ENCODE measurements around the gene CTNND2.

The CTNND2 gene

DNA sequence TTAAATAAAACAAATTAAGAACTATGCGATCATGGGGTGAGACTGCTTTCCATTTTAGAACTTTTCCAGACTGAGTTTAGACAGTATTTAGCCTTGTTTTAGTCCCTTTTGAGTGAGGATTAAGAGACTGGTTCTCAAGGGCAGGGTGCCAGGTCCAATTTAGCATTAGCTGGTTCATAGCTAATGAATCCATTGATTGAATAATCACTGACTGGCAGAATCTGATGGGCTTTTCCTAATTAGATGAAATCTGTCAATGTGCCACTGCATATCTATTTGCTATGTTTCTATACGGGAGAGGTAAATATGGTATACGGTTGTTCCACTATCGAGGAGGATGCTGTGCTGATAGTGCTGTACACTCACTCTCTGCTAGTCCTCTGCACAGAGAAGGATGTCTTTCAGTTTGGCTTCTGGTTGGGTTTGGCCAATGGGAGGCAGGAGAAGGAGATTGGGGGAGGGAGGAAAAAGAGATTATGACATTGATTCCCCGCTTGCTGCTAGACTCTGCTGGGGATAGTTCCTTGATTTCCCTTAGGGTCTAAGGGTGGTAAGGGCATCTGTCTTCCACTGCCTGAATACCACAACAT is 496.6 kb downstream of the CTNND2 start:
- no peak for DNase-seq
- no CpG with 5 or more reads among the region's 5 CpGs for WGBS (ENCODE audit: extremely low coverage, insufficient coverage, insufficient read length)
- H3K4me3 ChIP-seq (ENCODE audit: low read depth, low read length): no peak overlapping the region
- H2AFZ ChIP-seq (ENCODE audit: insufficient read depth, low read length, poor library complexity): no peak overlapping the region
- H2AK5ac ChIP-seq (ENCODE audit: low read length): no peak overlapping the region
- H3K27ac ChIP-seq (ENCODE audit: low read depth, low read length): no peak overlapping the region
- no peak overlapping the region for H3K14ac ChIP-seq (ENCODE audit: low read length)
- no peak overlapping the region for H4K8ac ChIP-seq (ENCODE audit: low read depth, low read length)
- H4K91ac ChIP-seq (ENCODE audit: low read depth, low read length): no peak overlapping the region
- no peak overlapping the region for H2BK5ac ChIP-seq (ENCODE audit: low read depth, low read length, poor library complexity)
- H3K18ac ChIP-seq (ENCODE audit: low read length): no peak overlapping the region
- H3K9me3 ChIP-seq (ENCODE audit: insufficient read depth, low read depth, low read length): no peaks in the 10 kb centered on the region
- H3K4me1 ChIP-seq (ENCODE audit: control insufficient read depth in 1 of 2, insufficient read depth in 2 of 2, low read length in 2 of 2): no peaks in the 10 kb centered on the region
- H2BK120ac ChIP-seq (ENCODE audit: insufficient read depth, low read length, poor library complexity): no peak overlapping the region
- no peaks in the 10 kb centered on the region for H3K36me3 ChIP-seq (ENCODE audit: control insufficient read depth in 1 of 2, insufficient read depth in 2 of 2, low read length in 2 of 2)
- no peaks in the 10 kb centered on the region for H3K79me2 ChIP-seq (ENCODE audit: control insufficient read depth, insufficient read depth, low read length, poor library complexity)
- no peaks in the 10 kb centered on the region for H3K79me1 ChIP-seq (ENCODE audit: low read length)
- H4K12ac ChIP-seq (ENCODE audit: low read depth, low read length): no peak overlapping the region
- no peak overlapping the region for H3K9ac ChIP-seq (ENCODE audit: low read length)
- H3K27me3 ChIP-seq (ENCODE audit: insufficient read depth, low read length): no peaks in the 10 kb centered on the region
- H2BK12ac ChIP-seq (ENCODE audit: low read length): no peak overlapping the region
- H3K23ac ChIP-seq (ENCODE audit: low read length): no peak overlapping the region
- H3K4me2 ChIP-seq (ENCODE audit: low read length): no peak overlapping the region
- H3K4ac ChIP-seq (ENCODE audit: low read depth, low read length): no peak overlapping the region

DNA sequence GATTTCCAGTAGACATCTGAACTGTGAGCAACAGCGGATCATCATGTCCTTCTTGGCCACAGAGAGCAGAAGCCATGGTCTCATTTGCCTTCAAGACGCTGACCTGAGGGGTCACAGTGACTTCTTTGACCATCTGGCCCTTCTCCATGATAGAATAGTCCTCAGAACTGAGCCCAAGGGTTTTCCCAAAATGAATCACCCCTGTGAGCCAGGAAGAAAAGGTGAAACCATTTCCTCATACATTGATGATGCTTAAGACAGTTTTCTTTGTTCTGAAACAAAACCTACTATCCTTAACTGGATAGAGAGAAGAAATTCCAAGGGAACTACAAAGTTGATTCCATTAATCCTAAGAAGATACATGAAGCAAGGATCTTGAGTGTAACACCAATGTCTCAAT is 503.9 kb downstream of the CTNND2 start:
- Histone ChIP-seq H2AK5ac (ENCODE audit: low read length) (no peak overlapping the region), H3K18ac (ENCODE audit: low read length) (no peak overlapping the region), H3K27me3 (ENCODE audit: insufficient read depth, low read length) (no peaks in the 10 kb centered on the region), H3K4me1 (ENCODE audit: control insufficient read depth in 1 of 2, insufficient read depth in 2 of 2, low read length in 2 of 2) (no peaks in the 10 kb centered on the region), H2BK120ac (ENCODE audit: insufficient read depth, low read length, poor library complexity) (no peak overlapping the region), H3K4ac (ENCODE audit: low read depth, low read length) (no peak overlapping the region), H4K8ac (ENCODE audit: low read depth, low read length) (no peak overlapping the region), H3K79me1 (ENCODE audit: low read length) (no peaks in the 10 kb centered on the region), H3K79me2 (ENCODE audit: control insufficient read depth, insufficient read depth, low read length, poor library complexity) (no peaks in the 10 kb centered on the region), H3K4me2 (ENCODE audit: low read length) (no peak overlapping the region), H4K12ac (ENCODE audit: low read depth, low read length) (no peak overlapping the region), H3K9ac (ENCODE audit: low read length) (no peak overlapping the region), H2AFZ (ENCODE audit: insufficient read depth, low read length, poor library complexity) (no peak overlapping the region), H3K27ac (ENCODE audit: low read depth, low read length) (no peak overlapping the region), H3K36me3 (ENCODE audit: control insufficient read depth in 1 of 2, insufficient read depth in 2 of 2, low read length in 2 of 2) (no peaks in the 10 kb centered on the region), H2BK5ac (ENCODE audit: low read depth, low read length, poor library complexity) (no peak overlapping the region), H3K14ac (ENCODE audit: low read length) (no peak overlapping the region), H2BK12ac (ENCODE audit: low read length) (no peak overlapping the region), H4K91ac (ENCODE audit: low read depth, low read length) (no peak overlapping the region), H3K4me3 (ENCODE audit: low read depth, low read length) (no peak overlapping the region), H3K9me3 (ENCODE audit: insufficient read depth, low read depth, low read length) (no peaks in the 10 kb centered on the region), H3K23ac (ENCODE audit: low read length) (no peak overlapping the region)
- no CpG with 5 or more reads among the region's 2 CpGs for WGBS (ENCODE audit: extremely low coverage, insufficient coverage, insufficient read length)
- DNase-seq: no peak

DNA sequence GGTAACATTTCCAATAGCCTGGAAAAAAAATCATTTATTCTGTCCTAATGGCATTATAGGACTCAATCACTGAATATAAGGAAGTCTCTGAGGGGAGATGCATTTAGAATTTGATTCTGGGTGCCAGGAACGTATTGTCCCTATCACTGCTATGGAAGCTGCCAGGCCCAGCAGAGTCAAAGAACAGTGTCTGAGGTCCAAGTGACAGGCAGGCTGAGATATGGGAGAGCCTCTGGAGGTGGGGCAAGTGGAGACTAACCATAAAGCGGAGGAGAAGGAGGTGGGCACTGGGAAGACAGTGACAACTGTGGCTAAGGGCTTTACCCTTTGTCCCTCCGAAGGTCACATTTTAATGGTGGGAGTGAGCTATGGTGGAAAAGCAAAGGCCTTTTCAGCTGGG is 505.5 kb downstream of the CTNND2 start:
- Histone ChIP-seq H4K12ac (ENCODE audit: low read depth, low read length) (no peak overlapping the region), H4K91ac (ENCODE audit: low read depth, low read length) (no peak overlapping the region), H3K4me1 (ENCODE audit: control insufficient read depth in 1 of 2, insufficient read depth in 2 of 2, low read length in 2 of 2) (no peaks in the 10 kb centered on the region), H2BK5ac (ENCODE audit: low read depth, low read length, poor library complexity) (no peak overlapping the region), H3K18ac (ENCODE audit: low read length) (no peak overlapping the region), H3K9ac (ENCODE audit: low read length) (no peak overlapping the region), H3K23ac (ENCODE audit: low read length) (no peak overlapping the region), H2AK5ac (ENCODE audit: low read length) (no peak overlapping the region), H3K27me3 (ENCODE audit: insufficient read depth, low read length) (no peaks in the 10 kb centered on the region), H3K27ac (ENCODE audit: low read depth, low read length) (no peak overlapping the region), H3K79me2 (ENCODE audit: control insufficient read depth, insufficient read depth, low read length, poor library complexity) (no peaks in the 10 kb centered on the region), H3K36me3 (ENCODE audit: control insufficient read depth in 1 of 2, insufficient read depth in 2 of 2, low read length in 2 of 2) (no peaks in the 10 kb centered on the region), H3K4me3 (ENCODE audit: low read depth, low read length) (no peak overlapping the region), H2BK12ac (ENCODE audit: low read length) (no peak overlapping the region), H2AFZ (ENCODE audit: insufficient read depth, low read length, poor library complexity) (no peak overlapping the region), H3K4me2 (ENCODE audit: low read length) (no peak overlapping the region), H4K8ac (ENCODE audit: low read depth, low read length) (no peak overlapping the region), H2BK120ac (ENCODE audit: insufficient read depth, low read length, poor library complexity) (no peak overlapping the region), H3K14ac (ENCODE audit: low read length) (no peak overlapping the region), H3K79me1 (ENCODE audit: low read length) (no peaks in the 10 kb centered on the region), H3K9me3 (ENCODE audit: insufficient read depth, low read depth, low read length) (no peaks in the 10 kb centered on the region), H3K4ac (ENCODE audit: low read depth, low read length) (no peak overlapping the region)
- WGBS (ENCODE audit: extremely low coverage, insufficient coverage, insufficient read length): no CpG with 5 or more reads among the region's 3 CpGs
- no peak for DNase-seq

DNA sequence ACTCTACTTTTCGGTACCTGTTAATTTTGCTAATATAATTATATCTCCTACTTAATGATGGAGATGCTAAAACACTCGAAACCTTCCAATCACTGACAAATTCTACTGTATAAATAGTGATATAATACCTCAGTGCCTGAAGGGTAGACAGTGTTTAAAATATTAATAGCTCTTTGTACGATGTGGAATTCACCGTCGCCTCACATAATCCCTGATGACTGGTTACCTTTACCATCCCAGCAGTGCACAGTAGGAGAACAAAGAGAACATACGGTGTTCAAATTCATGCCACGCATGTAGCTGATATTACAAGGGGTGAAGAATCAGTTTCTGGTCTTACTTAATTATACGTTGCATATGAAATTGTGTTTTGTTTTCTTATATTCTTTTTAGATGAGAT is 506.7 kb downstream of the CTNND2 start:
- no peak overlapping the region for H3K23ac ChIP-seq (ENCODE audit: low read length)
- H2BK5ac ChIP-seq (ENCODE audit: low read depth, low read length, poor library complexity): no peak overlapping the region
- no peak overlapping the region for H3K14ac ChIP-seq (ENCODE audit: low read length)
- no peak overlapping the region for H2AFZ ChIP-seq (ENCODE audit: insufficient read depth, low read length, poor library complexity)
- H3K9ac ChIP-seq (ENCODE audit: low read length): no peak overlapping the region
- no peak overlapping the region for H4K91ac ChIP-seq (ENCODE audit: low read depth, low read length)
- no peak overlapping the region for H3K18ac ChIP-seq (ENCODE audit: low read length)
- H3K79me2 ChIP-seq (ENCODE audit: control insufficient read depth, insufficient read depth, low read length, poor library complexity): no peaks in the 10 kb centered on the region
- H3K36me3 ChIP-seq (ENCODE audit: control insufficient read depth in 1 of 2, insufficient read depth in 2 of 2, low read length in 2 of 2): no peaks in the 10 kb centered on the region
- H2AK5ac ChIP-seq (ENCODE audit: low read length): no peak overlapping the region
- H3K4ac ChIP-seq (ENCODE audit: low read depth, low read length): no peak overlapping the region
- H3K27ac ChIP-seq (ENCODE audit: low read depth, low read length): no peak overlapping the region
- H3K27me3 ChIP-seq (ENCODE audit: insufficient read depth, low read length): no peaks in the 10 kb centered on the region
- no peak for DNase-seq
- no peak overlapping the region for H2BK120ac ChIP-seq (ENCODE audit: insufficient read depth, low read length, poor library complexity)
- H3K9me3 ChIP-seq (ENCODE audit: insufficient read depth, low read depth, low read length): no peaks in the 10 kb centered on the region
- H4K8ac ChIP-seq (ENCODE audit: low read depth, low read length): no peak overlapping the region
- no peak overlapping the region for H3K4me3 ChIP-seq (ENCODE audit: low read depth, low read length)
- H2BK12ac ChIP-seq (ENCODE audit: low read length): no peak overlapping the region
- no CpG with 5 or more reads among the region's 8 CpGs for WGBS (ENCODE audit: extremely low coverage, insufficient coverage, insufficient read length)
- H3K4me2 ChIP-seq (ENCODE audit: low read length): no peak overlapping the region
- H4K12ac ChIP-seq (ENCODE audit: low read depth, low read length): no peak overlapping the region
- H3K79me1 ChIP-seq (ENCODE audit: low read length): no peaks in the 10 kb centered on the region
- no peaks in the 10 kb centered on the region for H3K4me1 ChIP-seq (ENCODE audit: control insufficient read depth in 1 of 2, insufficient read depth in 2 of 2, low read length in 2 of 2)
